Measurements from ENCODE around the gene TLE2. TPM values are rescaled to one million over a fixed set of nuclear protein-coding genes. Genes with fewer than 3 reads are reported as not detected.

Gene TLE2
- total RNA-seq, 1 experiment from 2014 or later, result 35.6 TPM

DNA sequence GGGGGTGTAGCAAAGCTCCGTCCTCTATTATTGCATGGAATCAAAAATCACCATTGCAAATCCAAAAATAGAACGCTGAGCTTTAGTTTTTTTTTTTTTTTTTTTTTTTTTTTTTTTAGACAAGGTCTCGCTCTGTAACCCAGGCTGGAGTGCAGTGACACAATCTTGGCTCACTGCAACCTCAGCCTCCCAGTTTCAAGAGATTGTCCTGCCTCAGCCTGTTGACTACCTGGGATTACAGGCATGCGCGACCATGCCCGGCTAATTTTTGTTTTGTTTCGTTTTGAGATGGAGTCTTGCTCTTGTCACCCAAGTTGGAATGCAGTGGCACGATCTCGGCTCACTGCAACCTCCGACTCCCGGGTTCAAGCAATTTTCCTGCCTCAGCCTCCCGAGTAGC is 69.0 kb downstream of the TLE2 start:
- Histone ChIP-seq H2AFZ (ENCODE audit: low read depth, low read length, poor library complexity, severe bottlenecking) (no peak overlapping the region), H3K36me3 (ENCODE audit: control insufficient read depth in 1 of 2, insufficient read depth in 2 of 2, low read length in 2 of 2) (no peaks in the 10 kb centered on the region), H3K79me2 (ENCODE audit: insufficient read depth, low read length) (no peaks in the 10 kb centered on the region), H3K4me1 (ENCODE audit: control insufficient read depth in 1 of 2, insufficient read depth in 2 of 2, low read length in 2 of 2) (no peaks in the 10 kb centered on the region), H3K4me2 (ENCODE audit: low read length) (no peak overlapping the region), H3K27ac (ENCODE audit: low read depth, low read length) (no peak overlapping the region), H3K9ac (ENCODE audit: low read length) (no peak overlapping the region), H3K27me3 (ENCODE audit: insufficient read depth, low read length) (no peaks in the 10 kb centered on the region), H3K4me3 (replicated peaks in 1 of 2; ENCODE audit: low read depth in 1 of 2, low read length in 2 of 2) (no peak overlapping the region), H3K9me3 (ENCODE audit: control insufficient read depth in 1 of 2, insufficient read depth in 1 of 2, low read depth in 1 of 2, low read length in 2 of 2) (no peaks in the 10 kb centered on the region), H4K20me1 (ENCODE audit: insufficient read depth) (no peaks in the 10 kb centered on the region), H3K9me2 (ENCODE audit: insufficient read depth) (no peaks in the 10 kb centered on the region)
- no peak for ATAC-seq
- ChIA-PET CTCF (interaction anchor here (0.6 to 2.8 kb wide), 3 partner anchors 9 to 223 kb away, joined by 3 to 17 read pairs (median 5); no protein-coding TSS in a partner anchor), RAD21 (ENCODE audit: low non-redundant PET in 1 of 2, low total read pairs in 2 of 2, uncharacterized antibody in 2 of 2, unreplicated experiment in 2 of 2) (interaction anchor here in 1 of 2 experiments (0.6 kb wide), 1 partner anchor 160 kb away, joined by 4 read pairs; no protein-coding TSS in a partner anchor), POLR2A (interaction anchor here (0.6 to 1.4 kb wide), 3 partner anchors 9 to 86 kb away, joined by 3 to 5 read pairs (median 4); no protein-coding TSS in a partner anchor)
- TF ChIP-seq POLR2A (IDR thresholded peaks at IDR 0.05; ENCODE audit: borderline replicate concordance, extremely low read depth, insufficient read depth, insufficient read length) (no peak), RAD21 (IDR thresholded peaks at IDR 0.05; ENCODE audit: low read depth) (no peak), ZNF274 (IDR thresholded peaks at IDR 0.05; ENCODE audit: low read depth, low read length) (no peak), YY1 (IDR thresholded peaks at IDR 0.05; ENCODE audit: extremely low read depth, insufficient replicate concordance, low read depth, low read length) (no peak), EZH2phosphoT487 (IDR thresholded peaks at IDR 0.05; ENCODE audit: borderline replicate concordance) (no peak), SIN3A (IDR thresholded peaks at IDR 0.05; ENCODE audit: low read depth) (no peak), SP1 (IDR thresholded peaks at IDR 0.05; ENCODE audit: low read depth) (no peak), ZFX (IDR thresholded peaks at IDR 0.05) (no peak), SRF (IDR thresholded peaks at IDR 0.05; ENCODE audit: low read depth) (no peak), EZH2 (IDR thresholded peaks at IDR 0.05) (no peak)
- TF ChIP-seq, protein P1, sequence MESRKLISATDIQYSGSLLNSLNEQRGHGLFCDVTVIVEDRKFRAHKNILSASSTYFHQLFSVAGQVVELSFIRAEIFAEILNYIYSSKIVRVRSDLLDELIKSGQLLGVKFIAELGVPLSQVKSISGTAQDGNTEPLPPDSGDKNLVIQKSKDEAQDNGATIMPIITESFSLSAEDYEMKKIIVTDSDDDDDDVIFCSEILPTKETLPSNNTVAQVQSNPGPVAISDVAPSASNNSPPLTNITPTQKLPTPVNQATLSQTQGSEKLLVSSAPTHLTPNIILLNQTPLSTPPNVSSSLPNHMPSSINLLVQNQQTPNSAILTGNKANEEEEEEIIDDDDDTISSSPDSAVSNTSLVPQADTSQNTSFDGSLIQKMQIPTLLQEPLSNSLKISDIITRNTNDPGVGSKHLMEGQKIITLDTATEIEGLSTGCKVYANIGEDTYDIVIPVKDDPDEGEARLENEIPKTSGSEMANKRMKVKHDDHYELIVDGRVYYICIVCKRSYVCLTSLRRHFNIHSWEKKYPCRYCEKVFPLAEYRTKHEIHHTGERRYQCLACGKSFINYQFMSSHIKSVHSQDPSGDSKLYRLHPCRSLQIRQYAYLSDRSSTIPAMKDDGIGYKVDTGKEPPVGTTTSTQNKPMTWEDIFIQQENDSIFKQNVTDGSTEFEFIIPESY (IDR thresholded peaks at IDR 0.05; ENCODE audit: extremely low read depth, insufficient replicate concordance, low read length), result no peak
- TF ChIP-seq, protein P2, sequence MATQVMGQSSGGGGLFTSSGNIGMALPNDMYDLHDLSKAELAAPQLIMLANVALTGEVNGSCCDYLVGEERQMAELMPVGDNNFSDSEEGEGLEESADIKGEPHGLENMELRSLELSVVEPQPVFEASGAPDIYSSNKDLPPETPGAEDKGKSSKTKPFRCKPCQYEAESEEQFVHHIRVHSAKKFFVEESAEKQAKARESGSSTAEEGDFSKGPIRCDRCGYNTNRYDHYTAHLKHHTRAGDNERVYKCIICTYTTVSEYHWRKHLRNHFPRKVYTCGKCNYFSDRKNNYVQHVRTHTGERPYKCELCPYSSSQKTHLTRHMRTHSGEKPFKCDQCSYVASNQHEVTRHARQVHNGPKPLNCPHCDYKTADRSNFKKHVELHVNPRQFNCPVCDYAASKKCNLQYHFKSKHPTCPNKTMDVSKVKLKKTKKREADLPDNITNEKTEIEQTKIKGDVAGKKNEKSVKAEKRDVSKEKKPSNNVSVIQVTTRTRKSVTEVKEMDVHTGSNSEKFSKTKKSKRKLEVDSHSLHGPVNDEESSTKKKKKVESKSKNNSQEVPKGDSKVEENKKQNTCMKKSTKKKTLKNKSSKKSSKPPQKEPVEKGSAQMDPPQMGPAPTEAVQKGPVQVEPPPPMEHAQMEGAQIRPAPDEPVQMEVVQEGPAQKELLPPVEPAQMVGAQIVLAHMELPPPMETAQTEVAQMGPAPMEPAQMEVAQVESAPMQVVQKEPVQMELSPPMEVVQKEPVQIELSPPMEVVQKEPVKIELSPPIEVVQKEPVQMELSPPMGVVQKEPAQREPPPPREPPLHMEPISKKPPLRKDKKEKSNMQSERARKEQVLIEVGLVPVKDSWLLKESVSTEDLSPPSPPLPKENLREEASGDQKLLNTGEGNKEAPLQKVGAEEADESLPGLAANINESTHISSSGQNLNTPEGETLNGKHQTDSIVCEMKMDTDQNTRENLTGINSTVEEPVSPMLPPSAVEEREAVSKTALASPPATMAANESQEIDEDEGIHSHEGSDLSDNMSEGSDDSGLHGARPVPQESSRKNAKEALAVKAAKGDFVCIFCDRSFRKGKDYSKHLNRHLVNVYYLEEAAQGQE (IDR thresholded peaks at IDR 0.05; ENCODE audit: low read depth), result no peak
- TF ChIP-seq, protein P3, sequence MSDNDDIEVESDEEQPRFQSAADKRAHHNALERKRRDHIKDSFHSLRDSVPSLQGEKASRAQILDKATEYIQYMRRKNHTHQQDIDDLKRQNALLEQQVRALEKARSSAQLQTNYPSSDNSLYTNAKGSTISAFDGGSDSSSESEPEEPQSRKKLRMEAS (IDR thresholded peaks at IDR 0.05), result no peak
- no TSS peak for BruUV-seq (replicated peaks)
- intact Hi-C loops (cut with micrococcal nuclease), result no loop called here
- no peak for DNase-seq (ENCODE audit: low read depth, low spot score)

Measured in HCT116 (cell line).